IMR-90 (cell line): ENCODE results near the gene MALAT1. TPM values are rescaled to one million over a fixed set of nuclear protein-coding genes. Genes with fewer than 3 reads are reported as not detected.
A peak's percentile ranks its signal among the peaks of the same experiment; 100 is the strongest.

Experiments used
- ATAC-seq: fragments of 200-7000 bp; cut with Tn5 transposase; 2 replicates; pipeline ENCODE4 v1.9.1; 2020; ENCODE audit warnings: low read depth, mild to moderate bottlenecking, moderate library complexity
- BruUV-seq: library from RNA; stranded (reverse); fragments of 400-500 nt; replicated peaks from 2 replicates; lab custom pipeline; 2021; lab: Mats Ljungman, UMichigan
- CTCF ChIA-PET: fragments of 300-600 bp; formaldehyde crosslinking; extraction: SDS; loops from one replicate; lab custom pipeline; 2021; ENCODE audit warnings: antibody characterized with exemption; lab: Yijun Ruan, JAX
- POLR2A ChIA-PET: fragments of 300-600 bp; sonication (Branson Sonifier 250); formaldehyde crosslinking; loops from one replicate; lab custom pipeline; 2022; ENCODE audit warnings: antibody characterized with exemption; ENCODE audit not compliant: unreplicated experiment; lab: Charles Lee
- DNase-seq: peaks from one replicate; pipeline ENCODE4 v3.0.0; 2013
- H2AFZ ChIP-seq: replicated peaks from 2 replicates; pipeline ENCODE3; 2013; ENCODE audit warnings: low read length, mild to moderate bottlenecking; ENCODE audit not compliant: poor library complexity
- H2AK5ac ChIP-seq: 2 replicates; pipeline ENCODE4 v1.6.1; 2013; ENCODE audit warnings: low read depth, low read length, inconsistent platforms
- H2AK9ac ChIP-seq: replicated peaks from 2 replicates; pipeline ENCODE3; 2013; ENCODE audit warnings: mild to moderate bottlenecking, low read depth, low read length, moderate library complexity; ENCODE audit not compliant: poor library complexity
- H2BK120ac ChIP-seq: 2 replicates; pipeline ENCODE4 v1.6.1; 2013; ENCODE audit warnings: low read depth, low read length, inconsistent platforms
- H2BK15ac ChIP-seq: 3 replicates; pipeline ENCODE4 v1.6.1; 2013; ENCODE audit warnings: low read depth, low read length, inconsistent platforms
- H2BK20ac ChIP-seq: 2 replicates; pipeline ENCODE4 v1.6.1; 2013; ENCODE audit warnings: low read depth, mild to moderate bottlenecking, inconsistent platforms, low read length, moderate library complexity
- H2BK5ac ChIP-seq: 2 replicates; pipeline ENCODE4 v1.6.1; 2013; ENCODE audit warnings: mild to moderate bottlenecking, low read depth, low read length, inconsistent platforms; ENCODE audit not compliant: poor library complexity, severe bottlenecking
- H3K14ac ChIP-seq: replicated peaks from 2 replicates; pipeline ENCODE4 v1.6.1; 2013; ENCODE audit warnings: low read depth, low read length, inconsistent platforms
- H3K18ac ChIP-seq: 2 replicates; pipeline ENCODE4 v1.6.1; 2013; ENCODE audit warnings: low read depth, low read length, control low read depth
- H3K23ac ChIP-seq: 2 replicates; pipeline ENCODE4 v1.6.1; 2013; ENCODE audit warnings: low read depth, low read length, inconsistent platforms
- H3K27ac ChIP-seq: 2 replicates; pipeline ENCODE4 v1.5.1; 2013; ENCODE audit warnings: mild to moderate bottlenecking, control low read depth, low read length; ENCODE audit not compliant: insufficient read depth
- H3K27me3 ChIP-seq: 2 replicates; pipeline ENCODE4 v1.6.1; 2013; ENCODE audit warnings: low read length; ENCODE audit not compliant: control insufficient read depth, insufficient read depth
- H3K36me3 ChIP-seq: 2 replicates; pipeline ENCODE4 v1.6.1; 2013; ENCODE audit warnings: low read length, mixed read lengths; ENCODE audit not compliant: control insufficient read depth, insufficient read depth
- H3K4ac ChIP-seq: 2 replicates; pipeline ENCODE4 v1.6.1; 2013; ENCODE audit warnings: low read depth, low read length, inconsistent platforms
- H3K4me1 ChIP-seq: 2 replicates; pipeline ENCODE4 v1.6.1; 2013; ENCODE audit warnings: low read length, mixed read lengths; ENCODE audit not compliant: control insufficient read depth, insufficient read depth
- H3K4me2 ChIP-seq: 2 replicates; pipeline ENCODE4 v1.6.1; 2013; ENCODE audit warnings: low read depth, mild to moderate bottlenecking, control low read depth, low read length, moderate library complexity
- H3K4me3 ChIP-seq: 2 replicates; pipeline ENCODE4 v1.5.1; 2013; ENCODE audit warnings: low read depth, mild to moderate bottlenecking, control low read depth, low read length, moderate library complexity; ENCODE audit not compliant: insufficient read depth
- H3K56ac ChIP-seq: 2 replicates; pipeline ENCODE4 v1.6.1; 2013; ENCODE audit warnings: low read length, inconsistent platforms; ENCODE audit not compliant: insufficient read depth; ENCODE audit errors: extremely low read depth
- H3K79me1 ChIP-seq, 2 experiments: 2 replicates each; pipeline ENCODE4 v1.6.1; 2013; ENCODE audit warnings: low read length in 2 of 2, inconsistent platforms in 1 of 2, low read depth in 1 of 2
- H3K9ac ChIP-seq: 2 replicates; pipeline ENCODE4 v1.6.1; 2013; ENCODE audit warnings: low read depth, low read length, control low read depth
- H3K9me1 ChIP-seq: 2 replicates; pipeline ENCODE4 v1.6.1; 2013; ENCODE audit warnings: low read length, inconsistent platforms; ENCODE audit not compliant: insufficient read depth
- H3K9me3 ChIP-seq: 2 replicates; pipeline ENCODE4 v1.6.1; 2013; ENCODE audit warnings: low read length; ENCODE audit not compliant: control insufficient read depth, insufficient read depth
- H4K20me1 ChIP-seq: 2 replicates; pipeline ENCODE4 v1.6.1; 2013; ENCODE audit warnings: low read length, inconsistent platforms; ENCODE audit not compliant: insufficient read depth
- H4K5ac ChIP-seq: 2 replicates; pipeline ENCODE4 v1.6.1; 2013; ENCODE audit warnings: mild to moderate bottlenecking, low read depth, low read length, control low read depth
- H4K8ac ChIP-seq, 2 experiments: 2 replicates each; pipeline ENCODE4 v1.6.1; 2013; ENCODE audit warnings: low read depth in 2 of 2, low read length in 2 of 2, control low read depth in 1 of 2, inconsistent platforms in 1 of 2
- H4K91ac ChIP-seq: 2 replicates; pipeline ENCODE4 v1.6.1; 2013; ENCODE audit warnings: low read depth, low read length, inconsistent platforms; ENCODE audit not compliant: insufficient read depth
- CEBPB ChIP-seq: IDR thresholded peaks from 2 replicates; pipeline ENCODE4 v1.6.1; 2012; ENCODE audit warnings: low read depth, low read length, improper control_type of control experiment
- FOS ChIP-seq: fragments of 150-350 bp; IDR thresholded peaks from 2 replicates; pipeline ENCODE4 v1.6.1; 2016; ENCODE audit warnings: low read depth, low read length
- MAZ ChIP-seq: IDR thresholded peaks from 2 replicates; pipeline ENCODE4 v1.6.1; 2012; ENCODE audit warnings: low read depth, mild to moderate bottlenecking, low read length, improper control_type of control experiment, moderate library complexity, borderline replicate concordance
- MXI1 ChIP-seq: IDR thresholded peaks from 2 replicates; pipeline ENCODE4 v1.6.1; 2012; ENCODE audit warnings: low read depth, mild to moderate bottlenecking, low read length, moderate library complexity, borderline replicate concordance
- NFE2L2 ChIP-seq: fragments of 150-350 bp; IDR thresholded peaks from 2 replicates; pipeline ENCODE4 v1.6.1; 2016; ENCODE audit warnings: low read depth, mild to moderate bottlenecking, low read length
- POLR2A ChIP-seq: IDR thresholded peaks from 2 replicates; pipeline ENCODE4 v1.6.1; 2012; ENCODE audit warnings: mild to moderate bottlenecking, low read depth, low read length
- RCOR1 ChIP-seq: IDR thresholded peaks from 2 replicates; pipeline ENCODE4 v1.6.1; 2012; ENCODE audit warnings: mild to moderate bottlenecking, low read length, improper control_type of control experiment; ENCODE audit not compliant: insufficient replicate concordance
- RFX5 ChIP-seq: IDR thresholded peaks from 2 replicates; pipeline ENCODE4 v1.8.0; 2012; ENCODE audit warnings: low read depth, mild to moderate bottlenecking, low read length, moderate library complexity
- WGBS, 2 experiments: methylation state at CpG; one replicate each; pipeline versions ENCODE4 v1.1.5 to v1.1.7; 2013; ENCODE audit warnings: missing lambda C conversion rate in 2 of 2; ENCODE audit not compliant: insufficient read length in 1 of 2; ENCODE audit errors: extremely low coverage in 2 of 2; 5-methylcytosine and 5-hydroxymethylcytosine counted together
- dilution Hi-C: fragments of 300-500 bp; cut with HindIII; formaldehyde crosslinking; loops from one replicate; pipeline ENCODE4 v1.14.3; 2018; ENCODE audit warnings: low sequenced_read_pairs; ENCODE audit not compliant: unreplicated experiment
- in situ Hi-C: fragments of 300-500 bp; cut with MboI; formaldehyde crosslinking; loops from 3 replicates; pipeline ENCODE4 v1.14.3; 2019; ENCODE audit warnings: low sequenced_read_pairs, inconsistent platforms, mixed read lengths
- intact Hi-C: fragments of 100-400 bp; cut with micrococcal nuclease; formaldehyde crosslinking; loops from 2 replicates; pipeline ENCODE4 v1.10.0; 2022
- polyA plus RNA-seq, 3 experiments: library from polyadenylated mRNA; depleted of rRNA; stranded (reverse); fragments of >200 nt; gene quantifications; 2 replicates each; pipeline ENCODE4 v1.2.3, GENCODE V29; 2012; ENCODE audit warnings: low replicate concordance in 1 of 3
- total RNA-seq: library from RNA; depleted of rRNA; stranded (reverse); fragments of >200 nt; gene quantifications from 2 replicates; pipeline ENCODE4 v1.2.3, GENCODE V29; 2012
- TF ChIP-seq, protein P1 (sequence below): fragments of 150-350 bp; IDR thresholded peaks from 2 replicates; pipeline ENCODE4 v1.6.1; 2016; ENCODE audit warnings: low read depth, mild to moderate bottlenecking, low read length, moderate library complexity, borderline replicate concordance

Gene MALAT1
- total and polyA plus RNA-seq, 2 of the 4 experiments (the other 2 are of a cell fraction), result 636 to 3,569 TPM

DNA sequence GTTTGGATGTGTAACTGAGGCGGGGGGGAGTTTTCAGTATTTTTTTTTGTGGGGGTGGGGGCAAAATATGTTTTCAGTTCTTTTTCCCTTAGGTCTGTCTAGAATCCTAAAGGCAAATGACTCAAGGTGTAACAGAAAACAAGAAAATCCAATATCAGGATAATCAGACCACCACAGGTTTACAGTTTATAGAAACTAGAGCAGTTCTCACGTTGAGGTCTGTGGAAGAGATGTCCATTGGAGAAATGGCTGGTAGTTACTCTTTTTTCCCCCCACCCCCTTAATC is 2.3 kb downstream of the MALAT1 start:
- H4K5ac ChIP-seq, result no peak overlapping the region
- H3K36me3 ChIP-seq, result peaks cover 42% of the 10 kb centered on the region
- H4K20me1 ChIP-seq, result peaks cover 66% of the 10 kb centered on the region
- intact Hi-C loops (no loop called here), dilution Hi-C loops (no loop called here), in situ Hi-C loops (no loop called here)
- POLR2A ChIA-PET, result interaction anchor here (0.9 to 14.2 kb wide), 7 partner anchors 7 to 83 kb away, joined by 3 to 494 read pairs (median 125); partner anchors contain the start of gene NEAT1
- no peak overlapping the region for H4K8ac ChIP-seq
- no peak overlapping the region for H2BK120ac ChIP-seq
- H3K9me3 ChIP-seq, result no peaks in the 10 kb centered on the region
- DNase-seq (peak; percentile 42), ATAC-seq (no peak)
- H3K9ac ChIP-seq, result peak overlapping the region; percentile 97
- peak overlapping the region; percentile 72 for H3K4me3 ChIP-seq
- H2AK5ac ChIP-seq, result no peak overlapping the region
- CTCF ChIA-PET, result interaction anchor here (1.4 kb wide), 1 partner anchor 29 kb away, joined by 3 read pairs; no protein-coding TSS in a partner anchor
- no CpG with 5 or more reads among the region's 2 CpGs for WGBS, 2 experiments
- peak overlapping the region; percentile 56; the same call in 1 of the 2 replicates for H3K27ac ChIP-seq
- TF ChIP-seq CEBPB (no peak), MXI1 (no peak), NFE2L2 (no peak), POLR2A (no peak), MAZ (no peak), FOS (no peak), RCOR1 (no peak), RFX5 (no peak)
- TF ChIP-seq, protein P1, sequence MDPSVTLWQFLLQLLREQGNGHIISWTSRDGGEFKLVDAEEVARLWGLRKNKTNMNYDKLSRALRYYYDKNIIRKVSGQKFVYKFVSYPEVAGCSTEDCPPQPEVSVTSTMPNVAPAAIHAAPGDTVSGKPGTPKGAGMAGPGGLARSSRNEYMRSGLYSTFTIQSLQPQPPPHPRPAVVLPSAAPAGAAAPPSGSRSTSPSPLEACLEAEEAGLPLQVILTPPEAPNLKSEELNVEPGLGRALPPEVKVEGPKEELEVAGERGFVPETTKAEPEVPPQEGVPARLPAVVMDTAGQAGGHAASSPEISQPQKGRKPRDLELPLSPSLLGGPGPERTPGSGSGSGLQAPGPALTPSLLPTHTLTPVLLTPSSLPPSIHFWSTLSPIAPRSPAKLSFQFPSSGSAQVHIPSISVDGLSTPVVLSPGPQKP, result no peak
- BruUV-seq, result no TSS peak
- no peak overlapping the region for H3K4ac ChIP-seq
- peak overlapping the region; percentile 98; the same call in 1 of the 2 replicates for H3K23ac ChIP-seq
- H3K4me2 ChIP-seq, result peak overlapping the region; percentile 15; the same call in 1 of the 2 replicates
- no peak overlapping the region for H2BK15ac ChIP-seq
- peak overlapping the region; percentile 97 for H3K56ac ChIP-seq
- H2BK20ac ChIP-seq, result no peak overlapping the region
- no peak overlapping the region for H2AFZ ChIP-seq
- H2BK5ac ChIP-seq, result peak overlapping the region; percentile 96
- H3K27me3 ChIP-seq, result no peaks in the 10 kb centered on the region
- H4K91ac ChIP-seq, result no peak overlapping the region
- H2AK9ac ChIP-seq, result no peak overlapping the region
- H3K9me1 ChIP-seq, result no peaks in the 10 kb centered on the region
- H3K79me1 ChIP-seq, result peaks cover 0 to 22% of the 10 kb centered on the region in 2 experiments; a peak in 3 of 4 replicates
- peak overlapping the region; percentile 19; the same call in 1 of the 2 replicates for H3K18ac ChIP-seq
- H3K14ac ChIP-seq, result peak overlapping the region; percentile 98
- H3K4me1 ChIP-seq, result peaks cover 5% of the 10 kb centered on the region
